ENCODE results near the gene CDH12. TPM values are rescaled to one million over a fixed set of nuclear protein-coding genes. Genes with fewer than 3 reads are reported as not detected.
"Not testable (repeated sequence)": the region's sequence is repeated elsewhere in the genome, so short reads cannot be mapped to it uniquely, and the experiment has no call there.

CDH12 gene
- total RNA-seq, 1 donor from 2014 or later, result not detected

- peak; percentile 13 for ATAC-seq
- intact Hi-C loops (cut with DNase I), result no loop called here
Measured at GRCh38 chr5:22372826-22373660, 480.1 kb downstream of the CDH12 start.

GRCh38 chr5:22372376-22372775 is 480.8 kb downstream of the CDH12 start:
- no peak for DNase-seq (ENCODE audit: low spot score)
- ATAC-seq, result no peak
- intact Hi-C loops (cut with DNase I), result no loop called here

More at GRCh38 chr5:22372826-22373660, 480.1 kb downstream of the CDH12 start:
- no peak for DNase-seq (ENCODE audit: low spot score)

GRCh38 chr5:22354956-22355355 is 498.2 kb downstream of the CDH12 start:
- no peak for DNase-seq (ENCODE audit: low spot score)
- ATAC-seq, result no peak
- intact Hi-C loops (cut with DNase I), result loop anchor here (5.0 kb wide), 1 partner anchor 293 kb away; no protein-coding TSS in a partner anchor

GRCh38 chr5:22352493-22352892 is 500.7 kb downstream of the CDH12 start:
- ATAC-seq (no peak), DNase-seq (ENCODE audit: low spot score) (no peak)
- intact Hi-C loops (cut with DNase I), result no loop called here

GRCh38 chr5:22351178-22351577 is 502.0 kb downstream of the CDH12 start:
- intact Hi-C loops (cut with DNase I), result no loop called here
- DNase-seq (ENCODE audit: low spot score) (no peak), ATAC-seq (no peak)

GRCh38 chr5:22348027-22348426 is 505.1 kb downstream of the CDH12 start:
- no peak for ATAC-seq
- DNase-seq (ENCODE audit: low spot score), result no peak
- intact Hi-C loops (cut with DNase I), result no loop called here

- no peak for ATAC-seq
- no peak for DNase-seq (ENCODE audit: low spot score)
- intact Hi-C loops (cut with DNase I), result no loop called here
Measured at GRCh38 chr5:22344000-22344399, 509.1 kb downstream of the CDH12 start.

- ATAC-seq (no peak), DNase-seq (ENCODE audit: low spot score) (no peak)
- intact Hi-C loops (cut with DNase I), result no loop called here
Measured at GRCh38 chr5:22341406-22341805, 511.7 kb downstream of the CDH12 start.

- DNase-seq (ENCODE audit: low spot score); ATAC-seq; intact Hi-C loops (cut with DNase I): not testable (repeated sequence)
Measured at GRCh38 chr5:22332949-22333348, 520.2 kb downstream of the CDH12 start.

GRCh38 chr5:22329683-22330082 is 523.5 kb downstream of the CDH12 start:
- DNase-seq (ENCODE audit: low spot score) (no peak), ATAC-seq (no peak)
- intact Hi-C loops (cut with DNase I), result no loop called here

GRCh38 chr5:22319798-22320197 is 533.3 kb downstream of the CDH12 start:
- ATAC-seq, result no peak
- intact Hi-C loops (cut with DNase I), result no loop called here
- DNase-seq (ENCODE audit: low spot score), result no peak

GRCh38 chr5:22316294-22316693 is 536.9 kb downstream of the CDH12 start:
- ATAC-seq, result no peak
- DNase-seq (ENCODE audit: low spot score), result no peak
- intact Hi-C loops (cut with DNase I), result no loop called here

GRCh38 chr5:22315052-22315451 is 538.1 kb downstream of the CDH12 start:
- intact Hi-C loops (cut with DNase I); ATAC-seq; DNase-seq (ENCODE audit: low spot score): not testable (repeated sequence)

- DNase-seq (ENCODE audit: low spot score) (no peak), ATAC-seq (no peak)
- intact Hi-C loops (cut with DNase I), result no loop called here
Measured at GRCh38 chr5:22314548-22314947, 538.6 kb downstream of the CDH12 start.

GRCh38 chr5:22306011-22306410 is 547.1 kb downstream of the CDH12 start:
- intact Hi-C loops (cut with DNase I), result no loop called here
- DNase-seq (ENCODE audit: low spot score) (no peak), ATAC-seq (no peak)

GRCh38 chr5:22295832-22296231 is 557.3 kb downstream of the CDH12 start:
- DNase-seq (ENCODE audit: low spot score), result no peak
- intact Hi-C loops (cut with DNase I), result no loop called here
- ATAC-seq, result no peak

GRCh38 chr5:22293147-22293546 is 560.0 kb downstream of the CDH12 start:
- no peak for DNase-seq (ENCODE audit: low spot score)
- ATAC-seq, result no peak
- intact Hi-C loops (cut with DNase I), result no loop called here

GRCh38 chr5:22278164-22278563 is 575.0 kb downstream of the CDH12 start:
- DNase-seq (ENCODE audit: low spot score) (no peak), ATAC-seq (no peak)
- intact Hi-C loops (cut with DNase I), result no loop called here

- intact Hi-C loops (cut with DNase I), result no loop called here
- no peak for DNase-seq (ENCODE audit: low spot score)
- no peak for ATAC-seq
Measured at GRCh38 chr5:22277006-22277405, 576.1 kb downstream of the CDH12 start.

GRCh38 chr5:22265855-22266254 is 587.3 kb downstream of the CDH12 start:
- DNase-seq (ENCODE audit: low spot score); ATAC-seq; intact Hi-C loops (cut with DNase I): not testable (repeated sequence)

GRCh38 chr5:22258139-22258538 is 595.0 kb downstream of the CDH12 start:
- intact Hi-C loops (cut with DNase I), result no loop called here
- no peak for ATAC-seq
- no peak for DNase-seq (ENCODE audit: low spot score)
